K562 (cell line): ENCODE measurements around the gene RNF2. TPM values are rescaled to one million over a fixed set of nuclear protein-coding genes. Genes with fewer than 3 reads are reported as not detected.

Source experiments
- ATAC-seq: fragments of 200-7000 bp; cut with Tn5 transposase; 3 replicates; pipeline ENCODE4 v1.9.1; 2020; ENCODE audit warnings: moderate library complexity
- BruUV-seq: library from RNA; stranded (reverse); fragments of 400-500 nt; replicated peaks from 2 replicates; lab custom pipeline; 2021; lab: Mats Ljungman, UMichigan
- CTCF ChIA-PET: fragments of 300-600 bp; formaldehyde crosslinking; extraction: SDS; loops from one replicate; lab custom pipeline; 2021; ENCODE audit warnings: low intra/inter-chr PET ratio; lab: Yijun Ruan, JAX
- POLR2A ChIA-PET: fragments of 300-600, 350-650 bp; sonication (Branson Sonifier 250); formaldehyde crosslinking; extraction: SDS; loops from one replicate; lab custom pipeline; 2021; ENCODE audit warnings: antibody characterized with exemption, inconsistent platforms; lab: Yijun Ruan, JAX
- DNase-seq, 4 experiments: peaks; one replicate each; pipeline versions ENCODE4 v3.0.0 to v3.0.0-alpha.2; 2011 to 2018; ENCODE audit warnings: low spot score in 3 of 4, mixed read lengths in 3 of 4; ENCODE audit errors: extremely low read depth in 1 of 4
- FAIRE-seq: peaks from 2 replicates; lab custom pipeline; 2011; peaks lifted over from hg19 to GRCh38; lab: Jason Lieb, UNC
- H2AFZ ChIP-seq: 2 replicates; pipeline ENCODE4 v1.6.0; 2011; ENCODE audit warnings: low read depth, low read length, control low read depth, inconsistent platforms
- H3K27ac ChIP-seq: fragments of 200-600 bp; 3 replicates; pipeline ENCODE4 v1.8.0; 2011; ENCODE audit warnings: low read depth, mild to moderate bottlenecking, control low read depth, inconsistent platforms, low read length, moderate library complexity, mixed read lengths; ENCODE audit errors: extremely low read depth
- H3K27me3 ChIP-seq, 2 experiments: fragments of 300-600 bp in 1 of 2; 2 replicates in 1 of 2; 3 replicates in 1 of 2; pipeline versions ENCODE4 v1.6.0 to v1.8.0; 2011; ENCODE audit warnings: inconsistent platforms in 2 of 2, low read length in 2 of 2, mild to moderate bottlenecking in 1 of 2, mixed read lengths in 1 of 2, moderate library complexity in 1 of 2; ENCODE audit not compliant: control insufficient read depth in 2 of 2, insufficient read depth in 2 of 2
- H3K36me3 ChIP-seq: fragments of 300-600 bp; 3 replicates; pipeline ENCODE4 v1.8.0; 2011; ENCODE audit warnings: mild to moderate bottlenecking, low read length, inconsistent platforms; ENCODE audit not compliant: control insufficient read depth, insufficient read depth
- H3K4me1 ChIP-seq, 2 experiments: fragments of 200-600 bp in 1 of 2; replicated peaks in 1 of 2; 2 replicates in 1 of 2; 3 replicates in 1 of 2; pipeline versions ENCODE4 v1.5.1 to v1.8.0; 2011; ENCODE audit warnings: inconsistent platforms in 2 of 2, low read length in 2 of 2, mild to moderate bottlenecking in 1 of 2, mixed read lengths in 1 of 2, moderate library complexity in 1 of 2; ENCODE audit not compliant: control insufficient read depth in 2 of 2, insufficient read depth in 2 of 2
- H3K4me2 ChIP-seq: 2 replicates; pipeline ENCODE4 v1.6.1; 2011; ENCODE audit warnings: low read length, control low read depth, inconsistent platforms, mixed read lengths; ENCODE audit not compliant: insufficient read depth
- H3K4me3 ChIP-seq: fragments of 200-600 bp; sonication (generic), shearing (Covaris generic); 2 replicates; pipeline ENCODE4 v1.5.1; 2016; ENCODE audit warnings: control low read depth, inconsistent platforms
- H3K79me2 ChIP-seq: fragments of 200-600 bp; 3 replicates; pipeline ENCODE4 v1.8.0; 2011; ENCODE audit warnings: low read length, inconsistent platforms; ENCODE audit not compliant: control insufficient read depth, insufficient read depth
- H3K9ac ChIP-seq, 2 experiments: 2 replicates each; pipeline versions ENCODE4 v1.6.0 to v1.6.1; 2011; ENCODE audit warnings: low read depth in 2 of 2, low read length in 2 of 2, control low read depth in 1 of 2, inconsistent platforms in 1 of 2, mild to moderate bottlenecking in 1 of 2, mixed read lengths in 1 of 2; ENCODE audit not compliant: insufficient read depth in 1 of 2
- H3K9me1 ChIP-seq: one replicate; pipeline ENCODE4 v1.6.0; 2011; ENCODE audit warnings: inconsistent platforms, mild to moderate bottlenecking, low read length, moderate library complexity; ENCODE audit not compliant: control insufficient read depth, insufficient read depth
- H3K9me3 ChIP-seq: replicated peaks from 2 replicates; pipeline ENCODE4 v1.5.1; 2011; ENCODE audit warnings: low read depth, low read length, inconsistent platforms; ENCODE audit not compliant: control insufficient read depth, insufficient read depth
- H4K20me1 ChIP-seq: replicated peaks from 2 replicates; pipeline ENCODE4 v1.6.1; 2011; ENCODE audit warnings: low read length, inconsistent platforms, mixed read lengths; ENCODE audit not compliant: control insufficient read depth, insufficient read depth
- CBX3 ChIP-seq, 2 experiments: IDR thresholded peaks; 1 replicate in 1 of 2; 2 replicates in 1 of 2; pipeline ENCODE4 v1.6.1; 2012; ENCODE audit warnings: inconsistent platforms in 2 of 2, low read length in 2 of 2, borderline replicate concordance in 1 of 2, control low read depth in 1 of 2
- CBX5 ChIP-seq: IDR thresholded peaks from 2 replicates; pipeline ENCODE4 v1.6.1; 2014; ENCODE audit warnings: low read depth, borderline replicate concordance
- HIVEP1 ChIP-seq: fragments of 250-450 bp; sonication (Bioruptor Pico); IDR thresholded peaks from 2 replicates; pipeline ENCODE4 v1.4.0; 2020; ENCODE audit warnings: mild to moderate bottlenecking
- TRIM24 ChIP-seq, 2 experiments: fragments of 450-650 bp; IDR thresholded peaks; 2 replicates each; pipeline ENCODE4 v1.6.1; 2016
- TRIM28 ChIP-seq: fragments of 450-650 bp; IDR thresholded peaks from 2 replicates; pipeline ENCODE4 v1.6.1; 2017
- XRCC3 ChIP-seq: fragments of 450-650 bp; IDR thresholded peaks from 2 replicates; pipeline ENCODE4 v1.6.1; 2017; ENCODE audit warnings: mild to moderate bottlenecking, moderate library complexity
- ZNF324 ChIP-seq: fragments of 250-450 bp; sonication (Bioruptor Pico); IDR thresholded peaks from 2 replicates; pipeline ENCODE4 v1.4.0; 2020; ENCODE audit warnings: mild to moderate bottlenecking
- WGBS: fragments of 100-300 bp; shearing (Covaris generic); methylation state at CpG from one replicate; pipeline ENCODE4 v1.1.6; 2016; ENCODE audit warnings: low coverage, mixed read lengths; ENCODE audit not compliant: insufficient coverage; ENCODE audit errors: missing lambda C conversion rate; 5-methylcytosine and 5-hydroxymethylcytosine counted together
- in situ Hi-C: fragments of 300-500 bp; cut with MboI; formaldehyde crosslinking; loops from 4 replicates; pipeline ENCODE4 v1.15.0; 2018; ENCODE audit warnings: inconsistent platforms, mixed read lengths
- intact Hi-C: fragments of 100-400 bp; cut with micrococcal nuclease; formaldehyde crosslinking; loops from 2 replicates; pipeline ENCODE4 v1.14.2; 2022
- polyA plus RNA-seq, 8 experiments: library from polyadenylated mRNA; depleted of rRNA in 4 of 8; stranded (reverse) in 5 of 8; unstranded in 3 of 8; fragments of >200 nt; fragmentation: Nextera tagmentation in 2 of 8; fragmentation: Illumina TruSeq in 1 of 8; extraction: Ambion mirVana in 2 of 8; extraction: Trizol in 1 of 8; gene quantifications; 2 replicates each; pipeline versions ENCODE4 v1.2.1 to v1.2.3, GENCODE V29; 2011 to 2014; ENCODE audit warnings: inconsistent platforms in 1 of 8, missing spikeins in 1 of 8
- total RNA-seq, 7 experiments: library from RNA; depleted of rRNA in 6 of 7; stranded (reverse); fragments of >200 nt in 6 of 7; fragmentation: Illumina TruSeq in 2 of 7; extraction: Trizol in 2 of 7; gene quantifications; 2 replicates each; pipeline versions ENCODE4 v1.2.1 to v1.2.3, GENCODE V29; 2011 to 2021; ENCODE audit warnings: low replicate concordance in 1 of 7
- TF ChIP-seq, protein P1 (sequence below): fragments of 450-650 bp; IDR thresholded peaks from 2 replicates; pipeline ENCODE4 v1.6.1; 2018; ENCODE audit warnings: mild to moderate bottlenecking, low read depth; ENCODE audit not compliant: partially characterized antibody

Gene RNF2
- total and polyA plus RNA-seq, 9 of the 15 experiments (the other 6 are each of a cell fraction or from before 2014, with no cell fraction given), result 7.1 to 66.5 (median 32.9) TPM

DNA sequence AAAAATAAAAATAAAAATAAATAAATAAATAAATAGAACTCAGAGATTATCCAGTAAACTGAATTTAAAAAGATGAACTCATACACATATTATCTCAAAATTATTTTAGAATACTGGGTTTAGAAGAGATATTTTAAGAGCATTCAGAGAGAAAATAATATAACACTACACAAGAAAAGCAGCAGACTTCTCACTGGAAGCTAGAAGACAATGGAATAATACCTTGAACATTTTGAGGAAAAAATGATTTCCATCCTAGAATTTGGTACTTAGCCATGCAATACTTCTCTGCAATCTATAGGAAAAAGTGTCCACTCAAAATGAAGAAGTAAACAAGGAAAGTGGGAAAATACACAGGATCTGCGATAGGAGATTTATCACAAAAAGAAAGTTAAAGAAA lies 87.2 kb downstream of the RNF2 start:
- peaks cover 42% of the 10 kb centered on the region; the same call in 2 of the 3 replicates for H3K36me3 ChIP-seq
- in situ Hi-C loops, result no loop called here
- no peak for FAIRE-seq

More for the DNA sequence above, 87.2 kb downstream of the RNF2 start:
- H3K79me2 ChIP-seq, result no peaks in the 10 kb centered on the region
- ChIA-PET POLR2A (interaction anchor here (0.6 kb wide), 1 partner anchor 1141 kb away, joined by 3 read pairs; no protein-coding TSS in a partner anchor), CTCF (no interaction called here)
- intact Hi-C loops, result no loop called here
- no peak for ATAC-seq
- 89% methylated on average over 1 of the region's 1 CpG for WGBS
- no peaks in the 10 kb centered on the region for H4K20me1 ChIP-seq
- H3K27me3 ChIP-seq, result no peaks in the 10 kb centered on the region
- H3K9me3 ChIP-seq, result peaks cover 3% of the 10 kb centered on the region
- H3K4me1 ChIP-seq, result no peaks in the 10 kb centered on the region
- H2AFZ ChIP-seq, result no peak overlapping the region
- no peak overlapping the region for H3K27ac ChIP-seq
- H3K9me1 ChIP-seq, result no peaks in the 10 kb centered on the region
- DNase-seq, result no peak
- BruUV-seq, result no TSS peak
- TF ChIP-seq TRIM28, result peak; percentile 90
- TF ChIP-seq, protein P1, sequence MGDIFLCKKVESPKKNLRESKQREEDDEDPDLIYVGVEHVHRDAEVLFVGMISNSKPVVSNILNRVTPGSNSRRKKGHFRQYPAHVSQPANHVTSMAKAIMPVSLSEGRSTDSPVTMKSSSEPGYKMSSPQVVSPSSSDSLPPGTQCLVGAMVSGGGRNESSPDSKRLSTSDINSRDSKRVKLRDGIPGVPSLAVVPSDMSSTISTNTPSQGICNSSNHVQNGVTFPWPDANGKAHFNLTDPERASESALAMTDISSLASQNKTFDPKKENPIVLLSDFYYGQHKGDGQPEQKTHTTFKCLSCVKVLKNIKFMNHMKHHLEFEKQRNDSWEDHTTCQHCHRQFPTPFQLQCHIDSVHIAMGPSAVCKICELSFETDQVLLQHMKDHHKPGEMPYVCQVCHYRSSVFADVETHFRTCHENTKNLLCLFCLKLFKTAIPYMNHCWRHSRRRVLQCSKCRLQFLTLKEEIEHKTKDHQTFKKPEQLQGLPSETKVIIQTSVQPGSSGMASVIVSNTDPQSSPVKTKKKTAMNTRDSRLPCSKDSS, result peak; percentile 61
- no peak for TF ChIP-seq HIVEP1 (CRISPR knock-in tag)
- peak; percentile 88 for TF ChIP-seq CBX5
- peak; percentile 11 to 61; a peak in 2 of 4 replicates for TF ChIP-seq TRIM24 (IDR thresholded peaks at IDR 0.05)
- 0 out of 2 replicates have a peak, but pooled peaks have one; percentile 21 for TF ChIP-seq XRCC3
- TF ChIP-seq CBX3 (IDR thresholded peaks at IDR 0.05; ENCODE audit: borderline replicate concordance in 1 of 2, low read length in 2 of 2), result peak in 1 of 2 experiments; percentile 96; a peak in 2 of 3 replicates
- no peak for TF ChIP-seq ZNF324
- no peak overlapping the region for H3K4me2 ChIP-seq
- no peak overlapping the region for H3K9ac ChIP-seq
- H3K4me3 ChIP-seq, result no peak overlapping the region
